Measurements from ENCODE around the gene SLIT2.

- TF ChIP-seq POLR2A (IDR thresholded peaks at IDR 0.05), result no peak
- no peak for TF ChIP-seq CTCF (IDR thresholded peaks at IDR 0.05)
Measured at GRCh38 chr4:20273793-20274192, 22.1 kb downstream of the SLIT2 start.
